GM12864 (cell line): ENCODE measurements around the gene IFT52.

Experiments
- DNase-seq: peaks from one replicate; pipeline ENCODE4 v3.0.0-alpha.2; 2011; ENCODE audit warnings: low read depth
- H3K4me3 ChIP-seq: 2 replicates; pipeline ENCODE4 v1.5.1; 2011; ENCODE audit warnings: mild to moderate bottlenecking, low read depth, low read length, control low read depth
- TF ChIP-seq, protein P1 (sequence below): IDR thresholded peaks from 2 replicates; pipeline ENCODE4 v1.5.1; 2011; ENCODE audit warnings: low read depth, mild to moderate bottlenecking, moderate library complexity, low read length, control low read depth, inconsistent platforms; ENCODE audit errors: missing control alignments

The IFT52 gene

GRCh38 chr20:43676368-43676767 is 85.6 kb downstream of the IFT52 start:
- no peak for DNase-seq
- no peak overlapping the region for H3K4me3 ChIP-seq
- TF ChIP-seq, protein P1, sequence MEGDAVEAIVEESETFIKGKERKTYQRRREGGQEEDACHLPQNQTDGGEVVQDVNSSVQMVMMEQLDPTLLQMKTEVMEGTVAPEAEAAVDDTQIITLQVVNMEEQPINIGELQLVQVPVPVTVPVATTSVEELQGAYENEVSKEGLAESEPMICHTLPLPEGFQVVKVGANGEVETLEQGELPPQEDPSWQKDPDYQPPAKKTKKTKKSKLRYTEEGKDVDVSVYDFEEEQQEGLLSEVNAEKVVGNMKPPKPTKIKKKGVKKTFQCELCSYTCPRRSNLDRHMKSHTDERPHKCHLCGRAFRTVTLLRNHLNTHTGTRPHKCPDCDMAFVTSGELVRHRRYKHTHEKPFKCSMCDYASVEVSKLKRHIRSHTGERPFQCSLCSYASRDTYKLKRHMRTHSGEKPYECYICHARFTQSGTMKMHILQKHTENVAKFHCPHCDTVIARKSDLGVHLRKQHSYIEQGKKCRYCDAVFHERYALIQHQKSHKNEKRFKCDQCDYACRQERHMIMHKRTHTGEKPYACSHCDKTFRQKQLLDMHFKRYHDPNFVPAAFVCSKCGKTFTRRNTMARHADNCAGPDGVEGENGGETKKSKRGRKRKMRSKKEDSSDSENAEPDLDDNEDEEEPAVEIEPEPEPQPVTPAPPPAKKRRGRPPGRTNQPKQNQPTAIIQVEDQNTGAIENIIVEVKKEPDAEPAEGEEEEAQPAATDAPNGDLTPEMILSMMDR: no peak

DNA sequence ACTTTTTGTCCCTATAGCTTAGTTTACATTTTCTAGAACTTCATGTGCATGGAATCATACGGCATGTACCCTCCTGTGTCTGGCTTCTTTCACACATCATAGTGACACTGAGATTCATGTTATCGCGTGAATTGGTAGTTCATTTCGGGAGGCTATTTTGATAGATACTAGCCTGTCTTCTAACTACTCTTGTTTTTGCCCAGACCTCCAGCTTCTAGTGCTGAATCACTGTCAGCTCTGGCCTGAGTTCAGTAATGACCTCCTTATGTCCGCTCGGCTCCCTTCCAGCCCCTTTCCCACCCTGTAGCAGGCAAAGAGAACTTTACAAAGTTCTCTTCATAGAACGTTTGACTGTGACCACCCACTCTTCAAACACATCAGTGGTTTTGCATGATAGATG is 90.2 kb downstream of the IFT52 start:
- DNase-seq: no peak
- H3K4me3 ChIP-seq: peak overlapping the region; percentile 43
- TF ChIP-seq, protein P1: no peak

DNA sequence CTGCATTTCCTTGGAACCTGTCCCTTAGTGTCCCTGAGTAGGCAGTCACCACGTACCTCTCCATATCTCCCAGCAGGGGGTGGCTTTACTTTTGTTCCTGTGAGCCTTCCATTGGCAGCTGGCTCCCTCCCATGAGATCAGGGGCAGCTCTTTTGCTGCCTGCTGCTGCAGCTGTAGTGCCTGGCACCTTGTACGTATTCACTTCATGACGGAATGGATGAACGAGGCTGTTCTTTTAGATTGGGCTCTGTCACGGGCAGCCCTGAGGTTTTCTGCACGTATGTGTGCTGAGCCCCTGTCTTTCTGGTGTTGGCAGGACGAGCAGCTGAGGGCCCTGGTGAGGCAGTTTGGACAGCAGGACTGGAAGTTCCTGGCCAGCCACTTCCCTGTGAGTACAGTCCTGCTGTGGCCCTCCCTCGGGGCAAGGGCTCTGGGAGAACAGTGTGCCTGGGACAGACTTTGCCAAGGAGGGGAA is 90.8 kb downstream of the IFT52 start:
- H3K4me3 ChIP-seq: peak overlapping the region; percentile 43
- no peak for DNase-seq
- TF ChIP-seq, protein P1: peak; percentile 47

GRCh38 chr20:43681991-43682410 is 91.3 kb downstream of the IFT52 start:
- DNase-seq: peak; percentile 98
- TF ChIP-seq, protein P1: no peak
- H3K4me3 ChIP-seq: peak overlapping the region; percentile 43

DNA sequence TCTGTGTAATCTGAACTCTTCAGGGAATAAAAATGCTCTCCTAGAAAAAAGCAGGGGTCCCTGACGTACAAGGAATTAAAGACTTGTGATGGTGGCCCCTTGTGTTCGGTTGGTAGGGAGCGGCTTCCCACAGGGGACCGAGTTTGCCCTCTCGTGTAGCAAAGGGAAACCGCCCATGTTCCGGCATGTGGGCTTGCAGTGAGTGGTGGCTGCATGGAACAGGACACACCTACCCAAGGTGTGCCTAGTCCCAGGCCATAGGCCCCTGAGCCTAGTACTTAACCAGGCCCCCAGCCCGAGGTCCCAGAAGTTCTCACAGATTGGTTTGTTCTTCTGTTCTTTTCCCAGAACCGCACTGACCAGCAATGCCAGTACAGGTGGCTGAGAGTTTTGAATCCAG is 91.7 kb downstream of the IFT52 start:
- peak; percentile 59 for DNase-seq
- no peak overlapping the region; the same call in 1 of the 2 replicates for H3K4me3 ChIP-seq

GRCh38 chr20:43686820-43687219 is 96.1 kb downstream of the IFT52 start:
- TF ChIP-seq, protein P1: no peak
- H3K4me3 ChIP-seq: no peak overlapping the region
- no peak for DNase-seq

More for the DNA sequence above, 91.7 kb downstream of the IFT52 start:
- TF ChIP-seq, protein P1: no peak

DNA sequence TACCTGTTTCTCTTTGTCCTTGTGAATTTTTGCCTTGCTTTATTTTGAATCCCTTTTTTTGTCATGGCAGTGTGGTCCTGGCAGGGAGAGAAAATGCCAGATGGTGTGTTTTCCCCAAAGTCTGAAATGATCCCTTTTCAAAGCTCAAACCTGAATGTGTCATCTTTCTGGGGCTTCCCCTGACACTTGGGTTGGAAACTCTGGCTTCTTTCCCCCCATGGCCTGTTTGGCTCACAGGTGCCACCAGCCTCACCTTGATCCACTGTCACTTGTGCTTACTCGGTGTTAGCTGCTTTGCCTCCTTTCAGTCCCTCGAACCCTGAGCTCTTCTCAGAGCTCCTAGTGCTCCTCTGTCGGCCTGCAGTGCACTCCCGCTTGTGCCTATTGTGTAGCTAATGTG is 98.4 kb downstream of the IFT52 start:
- no peak overlapping the region for H3K4me3 ChIP-seq
- TF ChIP-seq, protein P1: no peak
- no peak for DNase-seq
